ENCODE results near the gene C1QTNF6. TPM values are rescaled to one million over a fixed set of nuclear protein-coding genes. Genes with fewer than 3 reads are reported as not detected.

C1QTNF6 gene
- total RNA-seq (2014; rRNA removed; shearing (Covaris generic)): 1.7 and 2.1 TPM in 2 replicates

DNA sequence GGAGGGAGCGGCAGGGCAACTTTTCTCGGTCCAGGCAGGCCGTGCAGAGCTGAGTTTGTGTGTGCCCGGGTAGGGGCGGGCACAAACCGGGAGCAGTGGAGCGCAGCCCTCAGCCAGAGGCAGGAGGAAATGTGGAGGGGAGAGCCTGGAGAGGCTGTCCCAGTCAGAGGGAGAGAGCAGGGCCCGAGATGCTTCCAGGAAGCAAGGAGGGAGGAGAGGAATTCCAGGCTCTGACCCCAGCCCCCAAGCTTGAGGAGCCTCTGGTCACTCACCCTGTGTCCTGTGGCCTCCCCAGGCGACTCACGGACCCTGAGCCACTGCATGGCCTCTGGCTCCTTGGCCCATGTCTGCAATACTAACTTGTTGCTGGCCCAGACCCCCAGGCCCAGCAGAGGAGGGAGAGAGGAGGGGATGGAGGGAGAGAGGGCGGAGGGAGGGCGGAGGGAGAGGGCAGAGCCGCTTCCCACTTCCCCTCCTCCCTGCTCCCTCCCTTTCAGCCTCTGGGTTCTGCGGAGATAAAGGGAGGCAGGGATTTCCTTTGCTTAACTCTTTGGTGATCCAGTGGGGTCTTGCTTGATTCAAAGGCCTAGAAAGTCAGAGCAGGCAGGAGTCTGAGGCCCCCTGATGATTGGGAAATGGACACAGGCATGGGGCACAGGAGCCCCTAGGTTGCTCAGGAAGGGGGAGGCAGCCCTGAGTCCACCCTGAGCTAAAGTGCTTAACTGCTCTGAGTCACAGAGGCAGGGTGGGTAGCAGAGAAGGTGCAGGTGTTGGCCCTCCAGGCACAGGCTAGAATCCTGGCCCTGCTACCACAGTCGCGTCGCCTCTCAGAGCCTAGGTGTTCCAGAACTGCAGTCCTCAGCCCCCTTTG lies at the start of gene C1QTNF6:
TSS of gene C1QTNF6 (minus strand) at position 357 of the 871 bp plus-strand sequence. CDS start at position 323, 34 bp downstream.

DNA sequence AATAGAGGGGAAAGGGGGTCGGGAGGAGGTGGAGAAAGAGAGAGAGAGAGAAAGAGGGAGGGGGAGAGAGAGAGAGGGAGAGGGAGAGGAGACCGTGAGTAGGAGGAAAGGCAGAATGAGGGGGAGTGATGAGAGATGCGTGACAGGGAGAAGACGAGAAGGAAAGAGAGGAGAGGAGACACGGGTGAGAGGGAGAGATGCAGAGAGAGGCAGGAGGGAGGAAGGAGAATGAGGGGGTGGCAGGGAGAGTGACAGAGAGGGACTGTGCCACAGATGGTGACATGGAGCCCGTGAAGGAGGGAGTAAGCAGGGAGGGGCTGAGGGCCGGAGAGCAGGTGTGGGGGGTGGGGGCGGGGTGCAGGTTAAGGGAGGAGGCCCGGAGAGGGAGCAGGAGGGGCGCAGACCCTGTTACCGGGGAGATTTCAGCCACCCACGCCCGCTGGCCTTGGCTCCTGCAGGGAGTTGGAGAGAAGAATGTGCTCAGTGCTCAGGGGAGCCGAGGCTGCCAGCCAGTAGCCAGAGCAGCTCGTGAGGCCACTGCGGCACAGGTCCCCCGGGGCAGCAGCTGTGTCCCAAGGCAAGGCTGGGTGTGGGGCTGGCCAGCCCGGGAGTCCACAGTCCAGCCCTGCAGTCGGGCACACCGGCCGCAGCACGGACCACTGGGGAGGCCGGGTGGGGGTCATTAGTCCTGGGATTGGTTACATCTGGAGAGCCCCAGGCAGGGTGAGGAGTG lies 24.3 kb upstream of the C1QTNF6 start, which contains the start of gene SSTR3:
TSS of gene SSTR3 (minus strand) at position 304 of the 733 bp plus-strand sequence. CDS start 4,674 bp downstream, outside the sequence.

Small RNA genes lying within 50 kb of the gene (small RNA-seq; reads per million reads assigned to genes)
- not detected for gene Z82188.1

Other genes with a start within 250 kb of the C1QTNF6 start
- 26.6 and 28.0 TPM in 2 replicates for gene TST, start 168.8 kb downstream of the C1QTNF6 start, total RNA-seq (2014; rRNA removed; shearing (Covaris generic))
- 61.4 and 63.6 TPM in 2 replicates for gene MPST, start 168.5 kb downstream of the C1QTNF6 start, total RNA-seq (2014; rRNA removed; shearing (Covaris generic))
- 19.1 and 23.7 TPM in 2 replicates for gene KCTD17, start 136.5 kb downstream of the C1QTNF6 start, total RNA-seq (2014; rRNA removed; shearing (Covaris generic))
- gene TMPRSS6, start 78.5 kb downstream of the C1QTNF6 start, total RNA-seq (2014; rRNA removed; shearing (Covaris generic)): not detected in 2 replicates
- not detected in 2 replicates for gene IL2RB, start 38.3 kb downstream of the C1QTNF6 start, total RNA-seq (2014; rRNA removed; shearing (Covaris generic))
- gene SSTR3, start 24.2 kb upstream of the C1QTNF6 start, total RNA-seq (2014; rRNA removed; shearing (Covaris generic)): not detected in 2 replicates
- 0.40 TPM in 1 of 2 replicates, not detected in the other for gene RAC2, start 56.0 kb upstream of the C1QTNF6 start, total RNA-seq (2014; rRNA removed; shearing (Covaris generic))
- 0.32 and 2.7 TPM in 2 replicates for gene CYTH4, start 94.3 kb upstream of the C1QTNF6 start, total RNA-seq (2014; rRNA removed; shearing (Covaris generic))
- 0.13 and 0.30 TPM in 2 replicates for gene ELFN2, start 239.2 kb upstream of the C1QTNF6 start, total RNA-seq (2014; rRNA removed; shearing (Covaris generic))